SU-DHL-6 (cell line): ENCODE measurements around the gene LAD1.

Experiments
- H2AFZ ChIP-seq: fragments of 200-600 bp; sonication (generic); 2 replicates; pipeline ENCODE4 v1.6.1; 2014; ENCODE audit warnings: low read depth, mild to moderate bottlenecking, moderate library complexity, mixed read lengths, antibody characterized with exemption, low read length; ENCODE audit not compliant: severe bottlenecking
- H3F3A ChIP-seq: fragments of 200-600 bp; shearing (Covaris generic); 2 replicates; pipeline ENCODE4 v1.6.0; 2016; ENCODE audit warnings: antibody characterized with exemption, mild to moderate bottlenecking; ENCODE audit not compliant: insufficient read depth
- H3K27ac ChIP-seq: fragments of 200-600 bp; sonication (generic); 2 replicates; pipeline ENCODE4 v1.5.1; 2016; ENCODE audit warnings: low read depth, mild to moderate bottlenecking, low read length, moderate library complexity, mixed read lengths
- H3K27me3 ChIP-seq: fragments of 200-600 bp; sonication (generic), shearing (Covaris generic); 2 replicates; pipeline ENCODE4 v1.6.0; 2014; ENCODE audit warnings: mild to moderate bottlenecking, low read length
- H3K36me3 ChIP-seq: fragments of 200-600 bp; sonication (generic); 2 replicates; pipeline ENCODE4 v1.6.1; 2014; ENCODE audit warnings: mild to moderate bottlenecking, low read length, mixed read lengths
- H3K4me2 ChIP-seq: fragments of 300-600, 200-600 bp; shearing (Covaris generic), sonication (generic); 2 replicates; pipeline ENCODE4 v1.6.0; 2014; ENCODE audit warnings: low read length, low read depth, mild to moderate bottlenecking; ENCODE audit not compliant: poor library complexity, severe bottlenecking
- H3K4me3 ChIP-seq: fragments of 200-600 bp; sonication (generic); 2 replicates; pipeline ENCODE4 v1.5.1; 2014; ENCODE audit warnings: antibody characterized with exemption, low read length, mild to moderate bottlenecking, mixed read lengths; ENCODE audit not compliant: insufficient read depth, poor library complexity, severe bottlenecking
- H3K79me2 ChIP-seq: fragments of 200-600 bp; sonication (generic); 2 replicates; pipeline ENCODE4 v1.6.1; 2014; ENCODE audit warnings: mild to moderate bottlenecking, low read length, moderate library complexity; ENCODE audit not compliant: insufficient read depth
- H3K9ac ChIP-seq: fragments of 200-600 bp; sonication (generic); 2 replicates; pipeline ENCODE4 v1.7.0; 2014; ENCODE audit warnings: mild to moderate bottlenecking, low read length
- H3K9me2 ChIP-seq: fragments of 200-600 bp; sonication (generic); replicated peaks from 2 replicates; pipeline ENCODE4 v1.6.1; 2014; ENCODE audit warnings: low read length; ENCODE audit not compliant: insufficient read depth
- H3K9me3 ChIP-seq: fragments of 200-600 bp; sonication (generic); 2 replicates; pipeline ENCODE4 v1.6.1; 2014; ENCODE audit warnings: low read length, mixed read lengths; ENCODE audit not compliant: insufficient read depth
- H4K20me1 ChIP-seq: fragments of 200-600 bp; sonication (generic); 2 replicates; pipeline ENCODE4 v1.6.1; 2014; ENCODE audit warnings: low read depth, mild to moderate bottlenecking, antibody characterized with exemption, low read length, moderate library complexity, mixed read lengths
- EZH2phosphoT487 ChIP-seq: fragments of 200-600 bp; sonication (generic), shearing (Covaris generic); conservative IDR thresholded peaks from 2 replicates; pipeline ENCODE4 v1.6.1; 2018; ENCODE audit warnings: mild to moderate bottlenecking, antibody characterized with exemption, low read length, moderate library complexity, mixed read lengths
- TF ChIP-seq, protein P1 (sequence below): fragments of 200-600 bp; sonication (generic); IDR thresholded peaks from one replicate; pipeline ENCODE4 v1.5.1; 2017; ENCODE audit warnings: antibody characterized with exemption, mild to moderate bottlenecking, low read length, moderate library complexity; ENCODE audit not compliant: insufficient read depth, poor library complexity, severe bottlenecking

Gene LAD1

GRCh38 chr1:201419746-201420607 is 20.9 kb upstream of the LAD1 start:
- Histone ChIP-seq H3K9me3 (no peaks in the 10 kb centered on the region), H3K4me2 (no peak overlapping the region), H3F3A (no peaks in the 10 kb centered on the region), H4K20me1 (no peaks in the 10 kb centered on the region), H2AFZ (no peak overlapping the region), H3K27me3 (no peaks in the 10 kb centered on the region), H3K36me3 (no peaks in the 10 kb centered on the region), H3K9ac (no peak overlapping the region), H3K27ac (no peak overlapping the region), H3K79me2 (no peaks in the 10 kb centered on the region), H3K9me2 (no peaks in the 10 kb centered on the region), H3K4me3 (no peak overlapping the region)
- no peak for TF ChIP-seq EZH2phosphoT487
- TF ChIP-seq, protein P1, sequence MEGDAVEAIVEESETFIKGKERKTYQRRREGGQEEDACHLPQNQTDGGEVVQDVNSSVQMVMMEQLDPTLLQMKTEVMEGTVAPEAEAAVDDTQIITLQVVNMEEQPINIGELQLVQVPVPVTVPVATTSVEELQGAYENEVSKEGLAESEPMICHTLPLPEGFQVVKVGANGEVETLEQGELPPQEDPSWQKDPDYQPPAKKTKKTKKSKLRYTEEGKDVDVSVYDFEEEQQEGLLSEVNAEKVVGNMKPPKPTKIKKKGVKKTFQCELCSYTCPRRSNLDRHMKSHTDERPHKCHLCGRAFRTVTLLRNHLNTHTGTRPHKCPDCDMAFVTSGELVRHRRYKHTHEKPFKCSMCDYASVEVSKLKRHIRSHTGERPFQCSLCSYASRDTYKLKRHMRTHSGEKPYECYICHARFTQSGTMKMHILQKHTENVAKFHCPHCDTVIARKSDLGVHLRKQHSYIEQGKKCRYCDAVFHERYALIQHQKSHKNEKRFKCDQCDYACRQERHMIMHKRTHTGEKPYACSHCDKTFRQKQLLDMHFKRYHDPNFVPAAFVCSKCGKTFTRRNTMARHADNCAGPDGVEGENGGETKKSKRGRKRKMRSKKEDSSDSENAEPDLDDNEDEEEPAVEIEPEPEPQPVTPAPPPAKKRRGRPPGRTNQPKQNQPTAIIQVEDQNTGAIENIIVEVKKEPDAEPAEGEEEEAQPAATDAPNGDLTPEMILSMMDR, result no peak

DNA sequence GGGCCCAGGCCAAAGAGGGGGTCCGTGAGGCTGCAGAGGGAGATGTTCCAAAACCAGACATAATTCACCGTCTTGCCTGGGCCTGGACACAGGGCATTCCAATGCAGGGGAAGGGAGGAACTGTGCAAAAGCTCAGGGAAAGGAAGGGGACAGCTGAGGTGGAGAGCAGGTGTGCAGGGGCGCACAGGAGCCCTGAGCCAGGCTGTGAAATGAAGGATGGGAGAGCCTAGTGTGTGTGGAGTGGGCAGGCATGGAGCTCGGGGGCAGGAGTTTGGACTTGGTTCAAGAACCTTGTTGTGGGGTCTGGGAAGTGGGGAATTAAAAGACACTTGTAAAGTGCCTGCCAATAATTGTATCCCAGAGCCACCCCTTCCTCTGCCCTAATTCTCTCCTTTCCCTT is 20.1 kb upstream of the LAD1 start:
- TF ChIP-seq, protein P1, result no peak
- TF ChIP-seq EZH2phosphoT487, result no peak

GRCh38 chr1:201418461-201418860 is 19.3 kb upstream of the LAD1 start:
- Histone ChIP-seq H3K79me2 (no peaks in the 10 kb centered on the region), H4K20me1 (no peaks in the 10 kb centered on the region), H2AFZ (no peak overlapping the region), H3K27me3 (no peaks in the 10 kb centered on the region), H3K27ac (no peak overlapping the region), H3K9ac (no peak overlapping the region), H3K9me2 (no peaks in the 10 kb centered on the region), H3K4me2 (no peak overlapping the region), H3K4me3 (no peak overlapping the region), H3K36me3 (no peaks in the 10 kb centered on the region), H3K9me3 (no peaks in the 10 kb centered on the region), H3F3A (no peaks in the 10 kb centered on the region)
- TF ChIP-seq, protein P1, result no peak
- no peak for TF ChIP-seq EZH2phosphoT487

More for the DNA sequence above, 20.1 kb upstream of the LAD1 start:
- Histone ChIP-seq H2AFZ (no peak overlapping the region), H3K36me3 (no peaks in the 10 kb centered on the region), H3K27me3 (no peaks in the 10 kb centered on the region), H3K9ac (no peak overlapping the region), H3K4me3 (no peak overlapping the region), H3K79me2 (no peaks in the 10 kb centered on the region), H3K27ac (no peak overlapping the region), H3K9me3 (no peaks in the 10 kb centered on the region), H3K9me2 (no peaks in the 10 kb centered on the region), H3F3A (no peaks in the 10 kb centered on the region), H3K4me2 (no peak overlapping the region), H4K20me1 (no peaks in the 10 kb centered on the region)
